ENCODE data around the gene GALM.

DNA sequence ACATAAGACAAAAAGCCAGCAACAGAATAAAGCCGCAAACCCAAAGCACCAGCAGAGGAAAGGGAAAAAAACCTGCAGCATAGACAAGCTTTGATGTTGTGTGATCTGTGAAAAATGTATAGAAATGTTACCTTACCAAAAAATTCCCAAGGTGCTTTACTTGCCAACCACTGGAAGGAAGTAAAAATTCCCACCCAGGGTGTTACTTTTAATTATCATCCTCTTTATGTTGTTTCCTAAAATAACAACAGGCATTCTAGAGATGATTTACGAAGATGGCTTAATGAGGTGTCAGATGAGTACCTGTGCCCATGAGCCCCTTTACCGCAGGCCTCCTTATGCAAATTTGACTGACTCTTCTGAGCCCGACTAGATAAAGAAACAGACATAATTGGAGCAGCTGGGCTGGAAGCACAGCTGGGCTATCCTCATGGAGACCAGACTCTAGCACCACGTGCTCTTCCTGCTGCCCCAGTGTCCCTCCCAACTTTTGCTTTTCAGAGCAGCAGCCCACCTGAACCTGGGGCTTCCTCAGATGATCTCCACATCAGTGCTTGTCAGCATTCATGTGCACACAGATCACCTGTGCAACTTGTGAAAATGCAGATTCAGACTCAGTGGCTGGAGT is 43.8 kb downstream of the GALM start:
- TF ChIP-seq, protein P1, sequence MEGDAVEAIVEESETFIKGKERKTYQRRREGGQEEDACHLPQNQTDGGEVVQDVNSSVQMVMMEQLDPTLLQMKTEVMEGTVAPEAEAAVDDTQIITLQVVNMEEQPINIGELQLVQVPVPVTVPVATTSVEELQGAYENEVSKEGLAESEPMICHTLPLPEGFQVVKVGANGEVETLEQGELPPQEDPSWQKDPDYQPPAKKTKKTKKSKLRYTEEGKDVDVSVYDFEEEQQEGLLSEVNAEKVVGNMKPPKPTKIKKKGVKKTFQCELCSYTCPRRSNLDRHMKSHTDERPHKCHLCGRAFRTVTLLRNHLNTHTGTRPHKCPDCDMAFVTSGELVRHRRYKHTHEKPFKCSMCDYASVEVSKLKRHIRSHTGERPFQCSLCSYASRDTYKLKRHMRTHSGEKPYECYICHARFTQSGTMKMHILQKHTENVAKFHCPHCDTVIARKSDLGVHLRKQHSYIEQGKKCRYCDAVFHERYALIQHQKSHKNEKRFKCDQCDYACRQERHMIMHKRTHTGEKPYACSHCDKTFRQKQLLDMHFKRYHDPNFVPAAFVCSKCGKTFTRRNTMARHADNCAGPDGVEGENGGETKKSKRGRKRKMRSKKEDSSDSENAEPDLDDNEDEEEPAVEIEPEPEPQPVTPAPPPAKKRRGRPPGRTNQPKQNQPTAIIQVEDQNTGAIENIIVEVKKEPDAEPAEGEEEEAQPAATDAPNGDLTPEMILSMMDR (IDR thresholded peaks at IDR 0.05; ENCODE audit: low read depth, low read length) = no peak
- no peak for TF ChIP-seq EZH2phosphoT487 (IDR thresholded peaks at IDR 0.05; ENCODE audit: low read depth)

Measured in OCI-LY3 (cell line).